Bronchial epithelial cell (primary cell): ENCODE measurements around the gene HOXB8. TPM values are rescaled to one million over a fixed set of nuclear protein-coding genes. Genes with fewer than 3 reads are reported as not detected.

Experiments
- DNase-seq: peaks from one replicate; pipeline ENCODE4 v3.0.0-alpha.2; 2010; ENCODE audit warnings: low read depth
- FAIRE-seq: peaks from 2 replicates; lab custom pipeline; 2011; peaks lifted over from hg19 to GRCh38; lab: Jason Lieb, UNC
- H3K27me3 ChIP-seq: 2 replicates; pipeline ENCODE4 v1.5.1; 2011; ENCODE audit warnings: low read length; ENCODE audit not compliant: control insufficient read depth, insufficient read depth
- H3K36me3 ChIP-seq: 2 replicates; pipeline ENCODE4 v1.5.1; 2011; ENCODE audit warnings: low read length; ENCODE audit not compliant: control insufficient read depth, insufficient read depth
- H3K4me3 ChIP-seq: 2 replicates; pipeline ENCODE4 v1.5.1; 2011; ENCODE audit warnings: mild to moderate bottlenecking, low read depth, low read length, control low read depth
- total RNA-seq: library from RNA; depleted of rRNA; stranded (reverse); fragments of >200 nt; gene quantifications from 2 replicates; pipeline ENCODE4 v1.2.1, GENCODE V29; 2014
- TF ChIP-seq, protein P1 (sequence below): IDR thresholded peaks from 2 replicates; pipeline ENCODE4 v1.5.1; 2011; ENCODE audit warnings: mild to moderate bottlenecking, moderate library complexity, low read length, control low read depth, inconsistent platforms; ENCODE audit not compliant: insufficient read depth, severe bottlenecking

The HOXB8 gene
- total RNA-seq, 1 donor from 2014 or later: not detected

DNA sequence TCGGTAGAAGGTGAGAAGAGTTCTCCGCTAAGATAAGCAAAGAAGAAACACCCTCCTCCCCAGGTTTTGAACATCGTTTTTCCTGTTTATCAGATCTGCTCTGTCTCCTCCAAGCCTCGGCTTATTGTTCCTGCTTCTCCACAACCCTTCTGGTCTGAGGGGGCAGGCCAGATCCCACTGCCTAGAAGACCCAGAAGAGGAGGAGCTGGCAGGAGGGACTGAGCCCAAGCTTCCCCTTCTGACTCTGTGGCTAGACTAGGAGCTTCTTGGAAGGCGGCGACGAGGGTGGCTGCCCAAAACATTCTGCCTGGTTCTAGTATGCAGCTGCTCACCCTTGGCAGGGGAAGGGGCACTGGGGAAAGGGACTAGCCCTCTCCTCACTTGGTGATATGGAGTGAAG, 16.4 kb downstream of the HOXB8 start:
- Histone ChIP-seq H3K36me3 (no peaks in the 10 kb centered on the region), H3K27me3 (peaks cover 93% of the 10 kb centered on the region), H3K4me3 (no peak overlapping the region)
- FAIRE-seq (no peak), DNase-seq (no peak)
- TF ChIP-seq, protein P1, sequence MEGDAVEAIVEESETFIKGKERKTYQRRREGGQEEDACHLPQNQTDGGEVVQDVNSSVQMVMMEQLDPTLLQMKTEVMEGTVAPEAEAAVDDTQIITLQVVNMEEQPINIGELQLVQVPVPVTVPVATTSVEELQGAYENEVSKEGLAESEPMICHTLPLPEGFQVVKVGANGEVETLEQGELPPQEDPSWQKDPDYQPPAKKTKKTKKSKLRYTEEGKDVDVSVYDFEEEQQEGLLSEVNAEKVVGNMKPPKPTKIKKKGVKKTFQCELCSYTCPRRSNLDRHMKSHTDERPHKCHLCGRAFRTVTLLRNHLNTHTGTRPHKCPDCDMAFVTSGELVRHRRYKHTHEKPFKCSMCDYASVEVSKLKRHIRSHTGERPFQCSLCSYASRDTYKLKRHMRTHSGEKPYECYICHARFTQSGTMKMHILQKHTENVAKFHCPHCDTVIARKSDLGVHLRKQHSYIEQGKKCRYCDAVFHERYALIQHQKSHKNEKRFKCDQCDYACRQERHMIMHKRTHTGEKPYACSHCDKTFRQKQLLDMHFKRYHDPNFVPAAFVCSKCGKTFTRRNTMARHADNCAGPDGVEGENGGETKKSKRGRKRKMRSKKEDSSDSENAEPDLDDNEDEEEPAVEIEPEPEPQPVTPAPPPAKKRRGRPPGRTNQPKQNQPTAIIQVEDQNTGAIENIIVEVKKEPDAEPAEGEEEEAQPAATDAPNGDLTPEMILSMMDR: no peak

GRCh38 chr17:48597778-48598631, 17.1 kb downstream of the HOXB8 start:
- no peaks in the 10 kb centered on the region for H3K36me3 ChIP-seq
- TF ChIP-seq, protein P1: no peak
- DNase-seq: no peak
- no peak for FAIRE-seq
- peaks cover 93% of the 10 kb centered on the region for H3K27me3 ChIP-seq
- no peak overlapping the region for H3K4me3 ChIP-seq

GRCh38 chr17:48597528-48597777, 17.6 kb downstream of the HOXB8 start:
- TF ChIP-seq, protein P1: no peak
- H3K4me3 ChIP-seq: no peak overlapping the region
- DNase-seq: no peak
- H3K27me3 ChIP-seq: peaks cover 92% of the 10 kb centered on the region
- no peaks in the 10 kb centered on the region for H3K36me3 ChIP-seq
- FAIRE-seq: no peak

GRCh38 chr17:48596735-48597527, 18.2 kb downstream of the HOXB8 start:
- Histone ChIP-seq H3K4me3 (no peak overlapping the region), H3K27me3 (peaks cover 91% of the 10 kb centered on the region), H3K36me3 (no peaks in the 10 kb centered on the region)
- DNase-seq (no peak), FAIRE-seq (no peak)
- TF ChIP-seq, protein P1: no peak

- TF ChIP-seq, protein P1: no peak
- DNase-seq (no peak), FAIRE-seq (no peak)
- Histone ChIP-seq H3K27me3 (peaks cover 89% of the 10 kb centered on the region), H3K4me3 (no peak overlapping the region), H3K36me3 (no peaks in the 10 kb centered on the region)
Measured at GRCh38 chr17:48596000-48596734, 18.9 kb downstream of the HOXB8 start.
